K562 (cell line): Measurements from ENCODE around the gene MAST3. TPM values are rescaled to one million over a fixed set of nuclear protein-coding genes. Genes with fewer than 3 reads are reported as not detected.

ENCODE experiments used
- ATAC-seq: fragments of 200-7000 bp; cut with Tn5 transposase; 3 replicates; pipeline ENCODE4 v1.9.1; 2020; ENCODE audit warnings: moderate library complexity
- BruUV-seq: library from RNA; stranded (reverse); fragments of 400-500 nt; replicated peaks from 2 replicates; lab custom pipeline; 2021; lab: Mats Ljungman, UMichigan
- CTCF ChIA-PET: fragments of 300-600 bp; formaldehyde crosslinking; extraction: SDS; loops from one replicate; lab custom pipeline; 2021; ENCODE audit warnings: low intra/inter-chr PET ratio; lab: Yijun Ruan, JAX
- POLR2A ChIA-PET: fragments of 300-600, 350-650 bp; sonication (Branson Sonifier 250); formaldehyde crosslinking; extraction: SDS; loops from one replicate; lab custom pipeline; 2021; ENCODE audit warnings: antibody characterized with exemption, inconsistent platforms; lab: Yijun Ruan, JAX
- DNase-seq, 4 experiments: peaks; one replicate each; pipeline versions ENCODE4 v3.0.0 to v3.0.0-alpha.2; 2011 to 2018; ENCODE audit warnings: low spot score in 3 of 4, mixed read lengths in 3 of 4; ENCODE audit errors: extremely low read depth in 1 of 4
- FAIRE-seq: peaks from 2 replicates; lab custom pipeline; 2011; peaks lifted over from hg19 to GRCh38; lab: Jason Lieb, UNC
- H2AFZ ChIP-seq: 2 replicates; pipeline ENCODE4 v1.6.0; 2011; ENCODE audit warnings: low read depth, low read length, control low read depth, inconsistent platforms
- H3K27ac ChIP-seq: fragments of 200-600 bp; 3 replicates; pipeline ENCODE4 v1.8.0; 2011; ENCODE audit warnings: low read depth, mild to moderate bottlenecking, control low read depth, inconsistent platforms, low read length, moderate library complexity, mixed read lengths; ENCODE audit errors: extremely low read depth
- H3K27me3 ChIP-seq, 2 experiments: fragments of 300-600 bp in 1 of 2; 2 replicates in 1 of 2; 3 replicates in 1 of 2; pipeline versions ENCODE4 v1.6.0 to v1.8.0; 2011; ENCODE audit warnings: inconsistent platforms in 2 of 2, low read length in 2 of 2, mild to moderate bottlenecking in 1 of 2, mixed read lengths in 1 of 2, moderate library complexity in 1 of 2; ENCODE audit not compliant: control insufficient read depth in 2 of 2, insufficient read depth in 2 of 2
- H3K36me3 ChIP-seq: fragments of 300-600 bp; 3 replicates; pipeline ENCODE4 v1.8.0; 2011; ENCODE audit warnings: mild to moderate bottlenecking, low read length, inconsistent platforms; ENCODE audit not compliant: control insufficient read depth, insufficient read depth
- H3K4me1 ChIP-seq, 2 experiments: fragments of 200-600 bp in 1 of 2; replicated peaks in 1 of 2; 2 replicates in 1 of 2; 3 replicates in 1 of 2; pipeline versions ENCODE4 v1.5.1 to v1.8.0; 2011; ENCODE audit warnings: inconsistent platforms in 2 of 2, low read length in 2 of 2, mild to moderate bottlenecking in 1 of 2, mixed read lengths in 1 of 2, moderate library complexity in 1 of 2; ENCODE audit not compliant: control insufficient read depth in 2 of 2, insufficient read depth in 2 of 2
- H3K4me2 ChIP-seq: 2 replicates; pipeline ENCODE4 v1.6.1; 2011; ENCODE audit warnings: low read length, control low read depth, inconsistent platforms, mixed read lengths; ENCODE audit not compliant: insufficient read depth
- H3K4me3 ChIP-seq: fragments of 200-600 bp; sonication (generic), shearing (Covaris generic); 2 replicates; pipeline ENCODE4 v1.5.1; 2016; ENCODE audit warnings: control low read depth, inconsistent platforms
- H3K79me2 ChIP-seq: fragments of 200-600 bp; 3 replicates; pipeline ENCODE4 v1.8.0; 2011; ENCODE audit warnings: low read length, inconsistent platforms; ENCODE audit not compliant: control insufficient read depth, insufficient read depth
- H3K9ac ChIP-seq, 2 experiments: 2 replicates each; pipeline versions ENCODE4 v1.6.0 to v1.6.1; 2011; ENCODE audit warnings: low read depth in 2 of 2, low read length in 2 of 2, control low read depth in 1 of 2, inconsistent platforms in 1 of 2, mild to moderate bottlenecking in 1 of 2, mixed read lengths in 1 of 2; ENCODE audit not compliant: insufficient read depth in 1 of 2
- H3K9me1 ChIP-seq: one replicate; pipeline ENCODE4 v1.6.0; 2011; ENCODE audit warnings: inconsistent platforms, mild to moderate bottlenecking, low read length, moderate library complexity; ENCODE audit not compliant: control insufficient read depth, insufficient read depth
- H3K9me3 ChIP-seq: replicated peaks from 2 replicates; pipeline ENCODE4 v1.5.1; 2011; ENCODE audit warnings: low read depth, low read length, inconsistent platforms; ENCODE audit not compliant: control insufficient read depth, insufficient read depth
- H4K20me1 ChIP-seq: replicated peaks from 2 replicates; pipeline ENCODE4 v1.6.1; 2011; ENCODE audit warnings: low read length, inconsistent platforms, mixed read lengths; ENCODE audit not compliant: control insufficient read depth, insufficient read depth
- BCOR ChIP-seq: fragments of 450-650 bp; IDR thresholded peaks from 2 replicates; pipeline ENCODE4 v1.6.1; 2016
- CBX1 ChIP-seq: sonication (generic); IDR thresholded peaks from 2 replicates; pipeline ENCODE4 v1.6.1; 2016; ENCODE audit warnings: antibody characterized with exemption, low read depth, mild to moderate bottlenecking
- FOXA1 ChIP-seq: fragments of 450-650 bp; IDR thresholded peaks from 2 replicates; pipeline ENCODE4 v1.6.1; 2016; ENCODE audit warnings: mild to moderate bottlenecking, borderline replicate concordance
- PRDM10 ChIP-seq: fragments of 450-650 bp; IDR thresholded peaks from 2 replicates; pipeline ENCODE4 v1.6.1; 2018; ENCODE audit not compliant: partially characterized antibody
- SP1 ChIP-seq: sonication (generic); formaldehyde crosslinking; IDR thresholded peaks from 2 replicates; pipeline ENCODE4 v1.8.1; 2022; ENCODE audit warnings: mild to moderate bottlenecking, missing genetic modification reagents
- TFAP4 ChIP-seq: sonication (generic); formaldehyde crosslinking; IDR thresholded peaks from 2 replicates; pipeline ENCODE4 v1.8.0; 2022; ENCODE audit warnings: missing genetic modification reagents, mild to moderate bottlenecking, moderate library complexity, borderline replicate concordance
- ZFP36 ChIP-seq: fragments of 150-350 bp; IDR thresholded peaks from 2 replicates; pipeline ENCODE4 v1.6.1; 2018; ENCODE audit warnings: low read length, low read depth; ENCODE audit not compliant: partially characterized antibody
- ZNF436 ChIP-seq: fragments of 250-450, 450-650 bp; sonication (Bioruptor Pico); formaldehyde crosslinking; IDR thresholded peaks from 2 replicates; pipeline ENCODE4 v1.7.0; 2020; ENCODE audit warnings: mild to moderate bottlenecking
- WGBS: fragments of 100-300 bp; shearing (Covaris generic); methylation state at CpG from one replicate; pipeline ENCODE4 v1.1.6; 2016; ENCODE audit warnings: low coverage, mixed read lengths; ENCODE audit not compliant: insufficient coverage; ENCODE audit errors: missing lambda C conversion rate; 5-methylcytosine and 5-hydroxymethylcytosine counted together
- in situ Hi-C: fragments of 300-500 bp; cut with MboI; formaldehyde crosslinking; loops from 4 replicates; pipeline ENCODE4 v1.15.0; 2018; ENCODE audit warnings: inconsistent platforms, mixed read lengths
- intact Hi-C: fragments of 100-400 bp; cut with micrococcal nuclease; formaldehyde crosslinking; loops from 2 replicates; pipeline ENCODE4 v1.14.2; 2022
- polyA plus RNA-seq, 8 experiments: library from polyadenylated mRNA; depleted of rRNA in 4 of 8; stranded (reverse) in 5 of 8; unstranded in 3 of 8; fragments of >200 nt; fragmentation: Nextera tagmentation in 2 of 8; fragmentation: Illumina TruSeq in 1 of 8; extraction: Ambion mirVana in 2 of 8; extraction: Trizol in 1 of 8; gene quantifications; 2 replicates each; pipeline versions ENCODE4 v1.2.1 to v1.2.3, GENCODE V29; 2011 to 2014; ENCODE audit warnings: inconsistent platforms in 1 of 8, missing spikeins in 1 of 8
- total RNA-seq, 7 experiments: library from RNA; depleted of rRNA in 6 of 7; stranded (reverse); fragments of >200 nt in 6 of 7; fragmentation: Illumina TruSeq in 2 of 7; extraction: Trizol in 2 of 7; gene quantifications; 2 replicates each; pipeline versions ENCODE4 v1.2.1 to v1.2.3, GENCODE V29; 2011 to 2021; ENCODE audit warnings: low replicate concordance in 1 of 7

Gene MAST3
- total and polyA plus RNA-seq, 9 of the 15 experiments (the other 6 are each of a cell fraction or from before 2014, with no cell fraction given): 0.94 to 9.9 (median 2.4) TPM

- Histone ChIP-seq H3K4me1 (peaks cover 4 to 27% of the 10 kb centered on the region in 2 experiments; a peak in 4 of 5 replicates), H3K9me3 (no peaks in the 10 kb centered on the region; the same call in 1 of the 2 replicates), H2AFZ (no peak overlapping the region), H3K4me3 (no peak overlapping the region), H3K79me2 (no peaks in the 10 kb centered on the region), H3K9ac (peak overlapping the region in 1 of 2 experiments; percentile 56; a peak in 1 of 4 replicates), H3K9me1 (no peaks in the 10 kb centered on the region), H3K36me3 (no peaks in the 10 kb centered on the region), H3K27ac (no peak overlapping the region), H3K4me2 (no peak overlapping the region), H3K27me3 (no peaks in the 10 kb centered on the region), H4K20me1 (no peaks in the 10 kb centered on the region)
- in situ Hi-C loops (loop anchor here (5.0 kb wide), 1 partner anchor 123 kb away; no protein-coding TSS in a partner anchor), intact Hi-C loops (loop anchor here (5.0 to 10.0 kb wide), 4 partner anchors 95 to 352 kb away; partner anchors contain the start of gene PIK3R2)
- ATAC-seq (no peak), FAIRE-seq (no peak), DNase-seq (no peak)
- WGBS: 22% methylated on average over 5 of the region's 5 CpGs
- POLR2A ChIA-PET: interaction anchor here (0.6 kb wide), 2 partner anchors 17 to 154 kb away, joined by 3 to 4 read pairs; no protein-coding TSS in a partner anchor
- BruUV-seq: no TSS peak
- CTCF ChIA-PET: interaction anchor here (0.5 to 4.4 kb wide), 2 partner anchors 52 to 281 kb away, joined by 3 to 59 read pairs; partner anchors contain the start of gene ARRDC2
- TF ChIP-seq SP1 (CRISPR knock-in tag) (no peak), BCOR (peak; percentile 57), FOXA1 (no peak), CBX1 (no peak), ZFP36 (peak; percentile 90), TFAP4 (peak; percentile 44; the same call in 1 of the 2 replicates), PRDM10 (peak; percentile 82), ZNF436 (CRISPR knock-in tag) (0 out of 2 replicates have a peak, but pooled peaks have one; percentile 36)
Observed at GRCh38 chr19:18059902-18060301, 37.7 kb upstream of the MAST3 start.
